Stimulated activated CD4-positive, alpha-beta T cell treated with anti-CD3 and anti-CD28 coated beads, TNF-alpha, amount 100 ng/mL, for 48 hours (primary cell): Measurements from ENCODE around the gene EFHD1.
"Not testable (repeated sequence)": the region's sequence is repeated elsewhere in the genome, so short reads cannot be mapped to it uniquely, and the experiment has no call there.

ENCODE experiments used
- DNase-seq, 3 donors: peaks; one replicate each; pipeline ENCODE4 v3.0.0-alpha.2; 2020; ENCODE audit warnings: low read depth in 3 of 3

The EFHD1 gene

DNA sequence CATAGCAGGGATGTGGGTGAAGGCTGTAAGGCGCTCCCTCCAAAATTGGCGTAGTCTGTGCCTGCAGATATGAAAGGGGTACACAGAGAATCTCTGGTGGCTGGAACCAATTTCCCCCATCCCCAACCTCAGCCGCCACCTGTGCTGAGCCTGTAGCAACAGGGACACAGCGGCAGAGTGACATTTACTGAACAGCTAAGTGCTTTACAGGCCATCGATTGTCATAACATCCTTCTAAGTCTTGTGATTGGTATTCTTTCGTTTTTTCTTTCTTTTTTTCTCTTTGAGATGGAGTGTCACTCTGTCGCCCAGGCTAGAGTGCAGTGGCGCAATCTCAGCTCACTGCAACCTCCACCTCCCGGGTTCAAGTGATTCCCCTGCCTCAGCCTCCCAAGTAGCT, 12.2 kb upstream of the EFHD1 start:
- no peak for DNase-seq

DNA sequence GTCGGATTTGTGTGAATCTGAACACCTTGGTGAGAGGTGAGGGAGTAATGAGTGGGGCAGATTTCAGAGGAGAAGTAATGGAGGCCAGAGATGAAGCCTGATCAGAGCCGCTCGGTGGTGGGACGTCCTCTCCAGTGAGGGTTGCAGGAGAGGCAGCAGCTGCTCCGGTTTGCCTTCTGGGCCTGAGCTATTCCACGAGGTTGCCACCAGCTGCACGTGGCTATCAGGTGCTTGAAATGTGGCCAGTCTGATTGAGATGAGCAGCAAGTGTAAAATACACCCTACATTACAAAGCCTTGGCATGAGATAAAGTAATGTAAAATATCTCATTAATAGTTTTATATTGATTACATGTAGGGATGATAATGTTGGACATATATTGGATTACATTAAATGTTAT, 10.8 kb upstream of the EFHD1 start:
- DNase-seq, result no peak

DNA sequence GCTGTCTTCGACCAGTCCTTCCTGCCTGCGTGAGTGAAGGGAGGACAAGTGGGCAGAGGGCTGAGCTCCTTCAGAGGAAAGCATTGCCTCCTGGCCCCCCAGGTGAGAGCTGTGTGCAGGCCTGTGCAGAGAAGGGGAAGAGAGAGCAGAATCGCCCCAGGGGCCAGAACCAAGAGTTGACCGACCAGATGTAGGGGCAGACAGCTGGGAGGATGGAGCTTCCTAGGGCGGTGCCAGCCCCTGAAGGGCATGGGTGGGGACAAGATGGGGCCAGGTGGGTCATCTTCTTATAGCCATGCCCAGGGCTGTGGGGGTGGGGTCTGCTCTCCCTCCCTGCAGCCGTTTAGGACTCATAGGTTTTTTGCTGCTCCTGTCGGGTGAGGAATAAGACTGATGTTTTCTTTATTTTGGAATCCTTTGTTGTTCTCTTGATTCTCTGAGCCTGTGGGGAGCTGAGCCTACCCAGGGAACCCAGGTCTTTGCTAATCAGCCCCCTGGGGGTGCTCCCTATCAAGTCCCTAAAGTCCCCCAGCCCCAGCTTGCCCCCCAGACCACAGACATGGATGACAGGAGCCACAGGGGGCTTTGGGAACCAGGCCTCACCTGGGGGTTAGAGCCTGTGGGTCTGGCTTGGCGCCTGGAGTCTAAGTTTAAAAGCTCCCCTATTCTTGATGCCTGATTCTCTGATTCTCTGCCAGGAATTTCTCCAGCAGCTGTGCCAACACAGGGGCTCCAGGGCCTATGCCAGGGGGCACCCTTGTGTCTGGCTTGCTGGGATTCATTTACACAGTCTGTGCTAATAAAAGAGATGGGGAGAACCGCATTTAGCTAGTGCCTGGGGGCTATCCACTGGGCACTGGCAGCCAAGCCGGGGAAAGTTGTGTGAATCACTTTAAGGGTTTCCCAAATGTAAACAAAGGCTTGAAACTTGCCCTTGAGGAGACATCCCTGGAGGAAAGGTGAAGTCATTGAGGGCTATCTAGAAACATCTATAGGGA, 9.3 kb upstream of the EFHD1 start:
- DNase-seq, result no peak

DNA sequence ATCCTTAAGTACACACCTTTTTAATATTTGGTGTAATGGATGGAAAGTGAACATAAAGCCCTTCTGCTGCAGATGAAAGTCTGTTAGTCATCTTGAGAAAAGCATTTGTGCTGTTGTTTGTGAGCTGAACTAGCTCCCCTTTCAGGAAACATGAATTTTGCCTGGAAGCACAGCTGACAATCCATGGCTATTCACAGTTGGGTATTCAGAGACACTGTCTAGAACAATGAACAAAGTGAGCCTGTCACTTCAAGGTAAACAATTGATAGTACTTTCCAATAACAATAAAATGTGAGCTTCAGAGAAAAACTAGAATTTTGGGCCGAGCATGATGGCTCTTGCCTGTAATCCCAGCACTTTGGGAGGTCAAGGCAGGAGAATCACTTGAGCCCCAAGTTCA, 6.8 kb upstream of the EFHD1 start:
- DNase-seq, result no peak

DNA sequence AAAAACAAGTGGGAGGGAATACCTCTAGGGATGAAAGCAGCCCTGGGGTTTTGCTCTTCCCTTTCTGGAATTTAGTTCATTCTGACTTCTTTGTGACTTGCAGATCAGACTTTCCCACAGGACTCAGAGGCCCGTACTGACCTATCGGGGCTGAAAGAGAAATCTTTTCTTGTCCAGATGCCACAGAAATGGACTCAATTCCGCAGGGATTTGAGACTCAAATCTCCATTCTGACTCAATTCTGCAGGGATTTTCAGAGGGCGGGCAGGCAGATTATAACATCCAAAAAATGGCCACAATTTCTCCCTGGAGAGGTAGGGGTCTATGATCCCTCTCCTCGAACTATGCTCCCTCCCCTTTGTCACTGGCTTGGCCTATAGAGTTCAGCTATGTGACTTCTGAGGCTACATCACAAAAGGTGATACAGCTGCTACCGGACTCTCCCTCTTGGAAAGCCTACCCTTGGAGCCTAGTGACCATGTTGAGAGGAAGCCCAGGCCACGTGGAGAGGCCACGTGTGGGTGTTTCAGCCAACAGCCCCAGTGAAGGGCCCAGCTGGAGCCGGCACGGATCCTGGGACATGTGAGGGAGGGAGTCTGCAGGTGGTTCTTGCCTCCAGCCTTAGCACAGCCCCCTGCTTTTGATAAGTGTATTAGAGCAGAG, 4.8 kb upstream of the EFHD1 start:
- DNase-seq, result no peak

DNA sequence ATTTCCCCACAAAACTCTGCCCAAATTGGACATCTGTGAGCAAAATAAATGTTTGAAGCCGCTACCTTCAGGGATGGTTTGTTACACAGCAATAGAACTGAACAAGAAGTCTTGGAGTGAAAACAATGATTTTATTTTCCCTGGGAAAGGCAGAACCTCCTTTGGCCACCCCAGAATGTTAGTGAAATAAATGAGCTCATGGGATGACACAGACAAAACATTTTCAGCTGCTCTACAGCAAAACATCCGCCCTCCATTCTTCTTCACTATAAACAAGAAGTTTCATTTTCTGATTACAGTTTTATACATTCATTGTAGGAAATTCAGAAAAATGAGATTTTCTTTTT, 4.3 kb upstream of the EFHD1 start:
- DNase-seq, result no peak

DNA sequence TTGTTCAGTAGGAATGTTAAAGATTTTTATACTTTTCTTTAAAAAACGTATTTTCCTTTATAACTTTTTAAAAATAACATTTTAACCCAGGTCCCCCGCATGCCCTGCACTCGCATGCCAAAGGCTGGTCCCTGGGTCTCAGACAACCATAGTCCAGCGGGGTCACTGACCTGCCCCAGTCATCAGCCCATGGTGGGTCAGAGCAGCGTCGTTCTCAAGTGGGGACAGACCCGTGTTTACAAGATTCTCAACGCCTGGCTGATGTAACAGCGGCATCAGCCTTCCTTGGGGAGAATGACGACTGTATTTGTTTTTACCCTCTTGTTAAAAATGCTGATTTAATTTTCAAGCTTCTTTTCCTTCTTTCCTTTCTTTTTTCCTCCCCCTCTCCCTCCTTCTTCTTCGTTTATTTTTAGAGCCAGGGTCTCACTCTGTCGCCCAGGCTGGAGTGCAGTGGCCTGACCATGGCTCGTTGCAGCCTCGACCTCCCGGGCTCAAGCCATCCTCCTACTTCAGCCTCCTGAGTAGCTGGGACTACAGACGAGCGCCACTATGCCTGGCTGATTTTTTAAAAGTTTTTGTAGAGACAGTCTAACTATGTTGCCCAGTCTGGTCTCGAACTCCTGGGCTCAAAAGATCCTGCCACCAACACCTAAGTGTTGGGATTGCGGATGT, 1.0 kb upstream of the EFHD1 start:
- no peak for DNase-seq

DNA sequence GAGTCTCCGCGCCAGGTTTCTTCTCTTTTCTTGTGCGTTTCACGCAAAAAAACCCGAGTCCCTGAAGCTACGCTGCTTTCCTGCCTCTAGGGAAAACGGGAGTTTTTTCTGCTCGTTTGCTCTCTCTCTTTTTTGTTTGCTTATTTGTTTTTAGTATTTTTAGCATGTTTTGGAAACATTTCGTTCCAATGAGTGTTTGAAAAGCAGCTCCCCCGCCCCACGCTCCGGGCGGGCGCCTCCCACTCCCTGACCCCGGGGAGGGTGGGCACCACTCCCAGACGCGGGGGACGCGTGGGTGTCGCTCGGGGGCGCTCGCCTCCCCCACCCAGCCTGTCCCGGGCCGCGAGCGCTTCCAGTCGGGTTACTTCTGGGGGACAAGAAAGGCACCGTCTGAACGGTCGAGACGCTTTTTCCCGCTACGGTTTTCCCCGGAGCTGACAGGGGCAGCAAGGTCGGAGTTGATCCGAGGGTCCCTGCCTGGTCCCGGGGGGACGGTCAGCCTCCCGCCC, 446 bp upstream of the EFHD1 start:
- DNase-seq, result no peak

DNA sequence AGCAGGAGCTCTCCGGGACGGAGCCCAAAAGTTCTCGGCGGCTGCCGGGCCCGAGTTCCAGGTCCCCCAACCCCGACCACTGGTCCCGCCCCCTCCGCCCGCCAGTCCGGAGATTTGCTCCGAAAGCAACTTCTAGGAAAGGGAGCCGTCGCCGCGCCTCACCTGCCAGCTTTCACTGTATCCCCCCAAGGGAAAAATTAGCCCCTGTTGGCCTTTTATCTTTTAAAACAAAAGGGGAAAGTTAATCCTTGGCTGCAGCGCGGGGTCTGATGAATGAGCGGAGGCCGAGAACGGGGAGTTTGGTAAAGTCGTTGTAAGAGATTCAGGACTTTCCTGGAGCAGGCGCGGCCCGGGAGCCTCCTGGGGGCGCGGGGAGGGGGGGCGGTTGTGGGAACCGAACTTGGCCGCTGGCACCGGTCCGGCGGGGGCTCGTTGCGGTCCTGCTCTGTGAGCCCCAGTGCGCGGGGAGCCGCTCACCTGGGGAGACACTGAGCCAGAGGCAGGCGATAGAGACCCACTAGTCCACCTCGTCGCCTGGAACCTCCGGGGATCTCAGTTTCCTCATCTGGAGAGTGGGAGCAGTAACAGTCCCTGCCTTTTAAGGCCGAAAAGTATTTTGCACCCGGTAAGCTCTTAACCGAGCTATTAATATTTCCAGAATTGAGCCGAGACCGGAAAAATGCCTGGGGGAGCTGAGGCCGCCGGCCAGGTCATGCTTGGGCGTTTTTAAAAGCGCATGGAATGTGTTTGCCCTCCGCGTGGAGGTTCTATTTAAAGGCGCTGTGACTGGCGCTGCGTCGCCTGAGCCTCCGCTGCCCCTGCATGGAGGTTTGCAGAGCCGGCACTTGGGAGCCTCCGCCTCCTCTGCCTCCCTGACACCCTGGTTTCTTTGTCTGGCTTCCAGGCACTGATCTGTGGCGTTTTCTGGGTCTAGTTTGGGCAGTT, 1.1 kb downstream of the EFHD1 start:
- no peak for DNase-seq

DNA sequence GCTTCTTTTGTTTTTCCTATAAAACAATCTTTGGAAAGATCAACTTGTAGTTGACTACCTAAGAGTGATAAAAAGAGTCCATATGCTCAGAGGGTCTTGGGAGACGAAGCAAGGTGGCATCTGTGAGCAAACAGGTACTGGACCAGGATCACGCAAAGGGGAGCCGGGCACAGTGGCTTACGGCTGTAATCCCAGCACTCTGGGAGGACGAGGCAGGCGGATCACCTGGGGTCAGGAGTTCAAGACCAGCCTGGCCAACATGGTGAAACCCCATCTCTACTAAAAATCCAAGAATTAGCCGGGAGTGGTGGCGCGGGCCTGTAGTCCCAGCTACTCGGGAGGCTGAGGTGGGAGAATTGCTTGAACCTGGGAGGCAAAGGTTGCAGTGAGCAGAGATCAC, 2.0 kb downstream of the EFHD1 start:
- DNase-seq, result not testable (repeated sequence)

DNA sequence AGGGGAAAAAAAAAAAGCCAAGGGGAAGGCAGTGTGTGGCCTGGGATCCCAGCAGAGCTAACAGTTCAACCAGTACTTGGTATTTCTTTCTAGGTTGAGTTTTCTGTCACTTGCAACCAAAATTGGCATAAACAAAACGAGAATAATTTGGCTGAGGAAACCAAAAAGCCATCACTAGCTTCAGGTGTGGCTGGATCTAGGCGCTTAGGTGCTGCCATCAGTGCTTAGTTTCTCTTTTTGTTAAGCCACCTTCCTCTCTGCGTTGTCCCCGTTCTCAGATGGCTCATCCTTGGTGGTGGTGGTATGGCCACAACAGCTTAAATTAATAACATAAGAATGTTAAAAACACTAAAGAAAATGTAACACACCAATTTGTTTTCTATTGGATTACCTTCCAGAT, 2.4 kb downstream of the EFHD1 start:
- no peak for DNase-seq

DNA sequence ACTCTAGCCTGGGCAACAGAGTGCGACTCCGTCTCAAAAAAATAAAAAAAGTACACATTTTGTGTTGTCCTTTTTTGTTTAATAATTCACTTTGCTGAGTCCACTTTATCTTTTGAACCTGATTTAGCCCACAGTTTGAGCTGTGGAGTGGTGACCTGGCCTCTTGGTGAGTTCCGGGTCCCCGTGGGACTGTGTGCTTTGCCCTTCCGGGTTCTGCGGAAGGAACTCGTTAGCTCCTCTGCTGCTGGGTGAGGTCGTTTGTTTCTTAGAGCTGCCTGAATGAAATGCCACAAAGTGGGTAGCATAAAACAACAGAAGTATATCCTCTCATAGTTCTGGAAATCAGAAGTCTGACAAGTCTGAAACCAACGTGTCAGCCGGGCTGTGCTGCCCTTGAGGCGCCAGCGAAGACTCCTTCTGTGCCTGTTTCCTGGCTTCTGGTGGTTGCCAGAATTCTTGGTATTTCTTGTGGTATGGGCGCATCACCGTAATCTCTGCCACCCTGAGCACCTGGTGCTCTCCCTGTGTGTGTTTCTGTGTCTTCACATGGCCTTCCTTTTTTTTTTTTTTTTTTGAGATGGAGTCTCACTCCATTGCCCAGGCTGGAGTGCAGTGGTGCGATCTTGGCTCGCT, 3.5 kb downstream of the EFHD1 start:
- no peak for DNase-seq

DNA sequence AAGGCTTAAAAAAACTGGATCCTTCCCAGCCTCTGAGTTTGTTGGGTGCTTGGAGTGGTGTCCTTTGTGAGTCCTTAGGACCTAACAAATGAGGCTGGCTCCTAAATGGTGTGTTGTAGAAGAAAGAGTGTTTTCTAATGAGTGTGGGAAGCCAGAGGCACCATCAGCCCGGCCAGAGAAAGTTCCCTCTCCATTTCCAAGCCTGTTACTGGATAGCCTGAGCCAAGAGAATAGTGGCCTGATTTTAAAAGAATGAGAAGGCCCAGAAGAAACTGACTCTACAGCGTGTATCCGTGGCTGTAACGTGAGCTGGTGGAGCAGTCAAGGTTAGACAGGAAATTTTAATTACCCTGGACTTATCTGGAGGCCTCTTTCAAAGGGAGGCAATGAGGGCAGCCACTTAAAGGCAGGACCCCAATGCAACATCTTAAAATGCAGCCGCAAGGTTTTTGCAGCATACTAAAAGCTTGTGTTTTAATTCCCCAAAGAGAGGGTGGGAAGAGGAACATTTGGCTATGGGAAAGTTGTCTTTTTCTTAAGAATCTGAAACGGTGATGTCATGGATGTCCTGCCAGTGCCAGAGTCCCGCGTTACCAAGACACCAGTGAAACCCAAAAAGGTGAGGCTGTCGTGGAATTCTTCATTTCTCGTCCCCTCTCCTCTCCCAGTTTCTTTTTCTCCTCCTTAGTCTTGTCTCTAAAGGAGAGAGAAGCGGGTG, 4.6 kb downstream of the EFHD1 start:
- no peak for DNase-seq

DNA sequence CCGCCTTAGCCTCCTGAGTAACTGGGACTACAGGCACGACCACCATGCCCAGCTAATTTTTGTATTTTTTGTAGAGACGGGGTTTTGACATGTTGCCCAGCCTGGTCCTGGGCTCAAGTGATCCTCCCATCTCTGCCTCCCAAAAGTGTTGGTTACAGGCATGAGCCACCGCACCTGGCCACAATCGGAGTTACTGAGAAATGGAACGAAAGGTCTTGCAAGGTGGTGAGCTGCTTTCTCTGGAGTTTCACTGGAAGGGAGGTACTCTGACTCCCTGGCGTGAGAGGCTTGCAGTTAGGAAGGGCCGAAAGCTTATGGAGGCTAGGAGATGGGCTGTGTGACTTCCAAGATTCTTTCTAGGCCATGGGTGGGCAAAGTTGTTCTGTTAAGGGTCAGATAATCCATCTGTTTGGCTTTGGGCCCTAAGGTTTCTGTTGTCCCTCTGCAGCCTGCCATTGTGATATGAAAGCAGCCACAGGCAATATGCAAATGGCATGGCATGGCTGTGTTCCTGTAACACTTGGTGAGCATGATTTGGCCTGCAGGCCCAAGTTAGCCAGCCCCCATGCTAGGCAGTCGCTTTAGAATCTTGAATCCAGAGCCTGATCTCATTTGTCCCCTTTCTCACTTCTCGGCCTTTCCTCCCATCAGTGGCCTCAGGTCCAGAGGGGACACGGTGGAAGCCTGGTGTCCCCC, 7.9 kb downstream of the EFHD1 start:
- DNase-seq, result no peak

DNA sequence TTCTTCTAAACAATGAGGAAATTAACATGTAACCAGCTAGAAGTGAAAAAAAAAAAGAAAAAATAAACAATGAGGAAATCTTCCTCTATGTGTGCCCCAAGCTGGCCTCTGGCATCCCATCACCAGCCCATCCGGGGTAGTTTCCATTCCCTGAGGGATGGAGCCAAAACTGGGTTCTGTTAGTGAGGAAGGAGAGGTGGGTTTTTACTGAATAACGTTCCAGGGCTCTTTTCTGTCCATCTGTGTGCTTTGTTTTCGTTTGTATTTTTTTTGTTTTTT, 9.7 kb downstream of the EFHD1 start:
- DNase-seq, result no peak

DNA sequence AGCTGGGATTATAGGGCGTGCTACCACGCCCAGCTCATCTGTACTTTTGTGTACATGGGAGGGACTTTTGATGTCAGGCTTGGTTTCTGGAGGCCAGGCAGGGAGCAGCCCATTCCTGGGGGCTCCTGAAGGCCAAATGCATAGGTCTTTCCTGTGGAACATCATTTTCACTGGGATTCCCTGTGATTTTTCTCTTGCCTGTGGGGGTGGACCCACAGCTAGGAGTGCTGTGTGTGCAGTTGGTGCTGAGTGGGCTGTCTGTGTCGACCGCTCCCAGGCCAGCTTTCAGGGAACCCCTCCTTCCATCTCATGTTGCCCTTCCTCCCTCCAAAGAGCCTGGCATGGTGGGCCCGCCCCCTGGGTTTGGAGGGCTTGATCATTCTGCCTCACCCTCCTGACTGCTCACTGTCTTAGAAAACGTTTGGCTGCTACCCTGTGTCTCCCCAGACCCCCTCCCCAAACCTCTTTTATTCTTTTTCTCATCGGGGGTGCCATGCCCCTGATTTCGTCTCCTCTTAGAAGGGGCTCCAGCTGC, 10.5 kb downstream of the EFHD1 start:
- no peak for DNase-seq

DNA sequence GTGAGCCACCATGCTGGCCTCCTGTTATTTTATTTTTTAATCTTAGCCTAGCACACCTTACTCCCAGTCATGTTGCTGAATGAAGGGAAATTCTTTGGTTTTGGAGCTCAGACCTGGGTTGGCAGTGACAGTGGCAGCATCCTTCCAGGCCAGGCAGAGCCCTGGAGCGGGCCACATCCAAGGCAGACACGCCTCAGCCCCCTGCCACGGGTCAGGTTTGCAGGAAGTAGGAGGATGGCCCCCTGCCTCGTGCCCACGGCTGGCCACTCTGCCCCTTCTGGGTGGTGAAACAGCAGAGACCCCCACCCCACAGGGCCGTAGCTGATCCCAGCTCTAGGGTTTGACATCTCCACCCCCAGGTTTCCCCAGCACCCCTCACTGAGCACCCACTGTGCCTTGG, 11.7 kb downstream of the EFHD1 start:
- no peak for DNase-seq

DNA sequence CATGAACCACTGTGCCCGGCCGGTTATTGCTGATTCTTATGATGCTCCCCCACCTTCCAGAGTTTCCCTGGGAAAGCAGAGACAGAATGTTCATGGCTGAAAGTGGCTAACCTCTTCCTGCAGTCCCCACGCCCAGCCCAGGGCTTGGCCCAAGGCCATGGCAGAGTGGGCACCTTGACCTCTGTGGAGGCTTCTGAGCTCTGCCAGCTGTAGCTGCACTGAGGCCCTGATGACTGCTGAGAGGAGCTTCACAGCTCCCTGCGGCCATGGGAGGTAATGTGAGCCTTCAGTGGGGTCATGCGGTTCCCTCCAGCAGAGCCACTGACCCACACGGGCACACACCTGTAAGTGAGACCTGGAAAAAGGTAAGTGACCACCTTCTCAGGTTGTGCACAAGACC, 13.3 kb downstream of the EFHD1 start:
- no peak for DNase-seq

DNA sequence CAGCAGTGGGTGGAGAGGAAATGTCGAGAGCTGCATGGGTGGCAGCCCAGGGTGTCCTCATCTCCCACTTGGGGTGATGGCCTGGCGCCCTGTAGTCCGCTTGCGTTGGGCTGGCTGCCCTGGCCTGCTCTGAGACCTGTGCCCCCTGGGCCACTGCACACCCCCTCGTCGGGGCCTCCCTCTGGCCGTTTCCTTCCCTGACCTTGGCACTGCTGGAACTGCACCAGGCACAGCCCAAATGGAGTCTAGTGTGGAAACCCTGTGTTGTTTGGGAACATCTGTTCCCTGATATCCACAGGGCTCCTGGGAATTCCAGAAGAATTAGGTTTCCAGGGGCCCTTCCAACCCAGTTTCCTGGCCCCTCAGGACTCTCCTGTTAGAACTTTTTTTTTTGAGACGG, 13.9 kb downstream of the EFHD1 start:
- no peak for DNase-seq

DNA sequence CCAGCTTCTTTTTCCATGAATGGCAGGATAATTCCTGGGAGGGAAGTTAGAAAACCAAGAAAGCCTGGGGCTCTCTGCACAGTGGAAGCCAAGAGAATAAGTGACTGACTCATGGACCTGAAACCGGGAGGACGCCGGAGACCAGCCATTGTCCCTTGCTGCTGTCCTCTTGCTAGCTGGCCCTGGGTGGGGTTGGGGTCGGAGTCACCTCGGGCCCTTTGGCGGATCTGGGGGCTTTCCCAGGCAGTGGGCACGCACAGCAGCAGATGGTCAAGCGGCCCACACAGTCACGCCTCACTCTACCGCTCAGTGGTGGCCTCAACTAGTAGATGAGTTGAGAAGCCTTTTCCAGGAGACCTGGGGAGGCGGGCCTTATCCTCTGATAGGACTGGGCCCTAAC, 15.6 kb downstream of the EFHD1 start:
- no peak for DNase-seq
